ENCODE results near the gene MRGPRX3.
A peak's percentile ranks its signal among the peaks of the same experiment; 100 is the strongest.
"Not testable (repeated sequence)": the region's sequence is repeated elsewhere in the genome, so short reads cannot be mapped to it uniquely, and the experiment has no call there.

Gene MRGPRX3

DNA sequence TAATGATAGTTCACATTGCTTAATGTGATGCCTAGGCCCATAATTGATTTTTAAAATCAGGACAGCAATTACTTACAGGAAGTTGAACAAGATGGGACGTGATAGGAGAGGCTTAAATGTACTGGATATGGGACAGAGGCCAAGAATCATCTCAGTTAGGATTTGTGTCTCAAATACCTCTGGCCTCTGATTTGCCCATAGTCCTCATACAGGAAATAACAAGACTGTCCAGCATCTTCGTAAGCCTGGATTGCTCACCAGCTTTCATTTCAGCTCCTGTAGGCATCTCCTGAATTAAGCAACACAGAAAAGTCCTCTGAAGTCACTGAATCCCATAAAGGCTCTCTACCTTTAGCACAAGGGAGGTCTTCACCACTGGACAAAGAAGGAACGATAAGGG is at the start of gene MRGPRX3:
TSS of gene MRGPRX3 (plus strand) at position 231 of the 400 bp plus-strand sequence. CDS start 4,632 bp downstream, outside the sequence.
- DNase-seq (ENCODE audit: low read depth), result no peak

DNA sequence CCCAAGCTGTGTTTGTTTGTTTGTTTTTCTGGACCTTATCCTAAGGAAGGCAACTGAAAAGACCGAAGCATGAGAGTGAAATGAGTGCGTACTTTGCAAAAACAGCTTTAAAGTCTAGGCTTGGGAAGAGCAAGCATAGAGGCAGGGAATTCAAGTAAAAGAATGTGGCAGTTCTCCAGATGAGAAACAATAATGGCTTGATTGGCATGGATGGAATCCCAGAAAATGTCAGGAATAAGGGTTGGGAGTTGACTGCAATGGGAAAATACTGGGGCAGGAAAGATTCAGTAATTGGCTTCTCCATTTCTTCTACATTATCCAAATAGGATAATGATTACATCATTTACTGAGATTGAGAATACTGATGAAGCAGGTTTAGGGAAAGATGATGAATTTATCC is 44.0 kb upstream of the MRGPRX3 start:
- DNase-seq (ENCODE audit: low read depth), result no peak

DNA sequence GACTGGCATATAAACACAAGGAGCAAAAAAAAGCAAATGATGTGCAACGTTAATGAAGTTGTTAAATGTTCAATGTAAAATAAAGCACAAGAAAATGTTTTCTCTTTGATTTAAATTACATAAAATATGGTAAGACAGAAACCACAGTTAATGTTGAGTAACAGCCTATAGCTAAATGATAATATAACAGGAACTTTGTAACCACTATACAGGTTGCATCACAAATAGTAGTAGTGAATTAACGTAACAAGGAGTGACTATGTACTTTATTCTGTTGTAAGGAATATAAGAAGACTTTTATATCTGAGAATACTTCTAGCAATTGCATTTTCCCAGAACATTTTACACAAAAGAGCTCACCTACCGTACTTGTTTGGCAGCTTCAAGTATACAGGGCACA is 43.4 kb upstream of the MRGPRX3 start:
- DNase-seq (ENCODE audit: low read depth), result no peak

DNA sequence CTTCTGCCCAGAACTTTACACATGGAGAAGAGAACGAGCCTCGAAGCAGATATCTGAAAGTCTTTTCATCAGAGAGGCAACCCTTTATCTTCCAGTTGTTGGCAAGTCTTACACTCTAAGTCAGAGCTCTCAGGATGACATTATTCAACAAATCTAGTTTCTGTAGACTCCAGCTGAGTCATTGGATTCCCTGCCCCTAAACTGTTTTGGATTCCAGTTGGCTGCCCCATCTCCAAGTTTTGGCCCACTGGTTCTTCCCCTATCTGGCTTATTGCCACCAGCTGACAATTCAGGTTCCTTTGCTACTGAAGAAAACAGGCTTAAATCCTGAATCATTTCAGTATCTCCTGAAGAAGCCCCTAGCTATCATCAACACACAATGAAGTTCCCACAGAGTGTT is 40.6 kb upstream of the MRGPRX3 start:
- DNase-seq (ENCODE audit: low read depth), result no peak

DNA sequence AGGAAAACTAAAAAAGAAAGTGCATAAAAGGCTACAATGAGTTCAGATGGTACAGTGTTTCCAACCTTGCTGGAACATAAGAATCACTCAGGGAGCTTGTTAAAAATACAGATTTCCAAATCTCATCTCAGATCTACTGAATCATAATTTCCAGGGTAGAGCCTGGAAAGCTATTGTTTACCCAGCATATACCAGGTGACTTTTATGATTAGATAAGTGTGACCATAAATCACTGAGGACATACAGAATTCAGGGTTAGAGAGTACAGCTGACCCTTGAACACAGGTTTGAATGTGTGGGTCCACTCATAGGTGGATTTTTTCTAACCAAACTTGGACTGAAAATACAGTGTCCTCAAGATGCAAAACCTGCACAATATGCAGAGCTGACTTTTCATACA is 38.4 kb upstream of the MRGPRX3 start:
- DNase-seq (ENCODE audit: low read depth), result no peak

DNA sequence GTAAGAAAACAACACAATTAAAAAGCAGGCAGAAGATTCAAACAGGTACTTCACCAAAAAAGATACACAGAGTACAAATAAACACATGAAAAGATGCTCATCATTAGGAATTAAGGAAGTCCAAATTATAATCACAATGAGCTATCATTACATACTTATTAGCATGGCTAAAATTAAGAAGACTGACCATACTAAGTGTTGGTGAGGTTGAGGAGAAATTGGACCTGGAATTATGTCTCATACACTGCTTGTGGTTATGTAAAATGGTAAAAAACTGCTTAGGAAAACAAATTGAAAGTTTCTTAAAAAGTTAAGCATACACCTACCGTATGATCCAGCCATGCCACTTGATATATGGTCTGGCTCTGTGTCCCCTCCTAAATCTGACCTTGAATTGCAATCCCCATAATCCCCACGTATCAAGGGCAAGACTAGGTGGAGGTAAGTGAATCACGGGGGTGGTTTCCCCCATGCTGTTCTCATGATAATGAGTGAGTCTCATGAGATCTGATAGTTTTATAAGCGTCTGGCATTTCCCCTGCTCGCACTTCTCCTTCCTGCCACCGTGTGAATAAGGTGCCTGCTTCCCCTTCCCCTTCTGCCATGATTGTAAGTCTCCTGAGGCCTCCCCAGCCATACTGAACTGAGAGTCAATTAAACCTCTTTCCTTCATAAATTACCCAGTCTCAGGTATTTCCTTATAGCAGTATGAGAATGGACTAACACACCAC is 31.3 kb upstream of the MRGPRX3 start:
- DNase-seq (ENCODE audit: low read depth), result no peak

DNA sequence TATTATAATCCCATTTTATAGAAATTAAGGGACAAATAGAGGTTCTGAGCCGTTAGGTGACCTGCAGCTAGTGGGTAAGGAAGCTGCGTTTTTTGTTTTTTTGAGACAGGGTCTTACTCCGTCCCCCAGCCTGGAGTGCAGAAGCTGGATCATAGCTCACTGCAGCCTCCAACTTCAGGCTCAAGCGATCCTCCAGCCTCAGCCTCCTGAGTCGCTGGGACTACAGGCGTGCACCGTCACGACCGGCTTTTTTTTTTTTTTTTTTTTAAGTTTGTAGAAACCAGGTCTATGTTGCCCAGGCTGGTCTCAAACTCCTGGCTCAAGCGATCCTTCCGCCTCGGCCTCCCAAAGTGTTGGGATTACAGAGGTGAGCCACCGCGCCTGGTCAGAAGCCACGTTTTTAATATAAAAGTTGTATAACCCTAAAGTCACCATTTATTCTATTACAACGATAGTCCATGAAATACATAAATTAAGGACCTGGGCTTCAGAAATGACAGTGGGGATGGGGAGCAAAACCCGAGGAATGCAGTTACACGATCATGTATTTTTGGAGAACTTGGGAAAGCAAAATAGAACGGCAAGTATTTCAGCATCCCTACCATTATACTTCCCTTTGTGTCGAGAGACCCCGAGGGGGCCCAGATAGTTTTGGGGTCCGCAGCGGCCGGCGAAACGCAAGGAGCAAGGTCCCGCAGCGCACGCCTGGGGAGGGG is 27.1 kb upstream of the MRGPRX3 start:
- no peak for DNase-seq (ENCODE audit: low read depth)

DNA sequence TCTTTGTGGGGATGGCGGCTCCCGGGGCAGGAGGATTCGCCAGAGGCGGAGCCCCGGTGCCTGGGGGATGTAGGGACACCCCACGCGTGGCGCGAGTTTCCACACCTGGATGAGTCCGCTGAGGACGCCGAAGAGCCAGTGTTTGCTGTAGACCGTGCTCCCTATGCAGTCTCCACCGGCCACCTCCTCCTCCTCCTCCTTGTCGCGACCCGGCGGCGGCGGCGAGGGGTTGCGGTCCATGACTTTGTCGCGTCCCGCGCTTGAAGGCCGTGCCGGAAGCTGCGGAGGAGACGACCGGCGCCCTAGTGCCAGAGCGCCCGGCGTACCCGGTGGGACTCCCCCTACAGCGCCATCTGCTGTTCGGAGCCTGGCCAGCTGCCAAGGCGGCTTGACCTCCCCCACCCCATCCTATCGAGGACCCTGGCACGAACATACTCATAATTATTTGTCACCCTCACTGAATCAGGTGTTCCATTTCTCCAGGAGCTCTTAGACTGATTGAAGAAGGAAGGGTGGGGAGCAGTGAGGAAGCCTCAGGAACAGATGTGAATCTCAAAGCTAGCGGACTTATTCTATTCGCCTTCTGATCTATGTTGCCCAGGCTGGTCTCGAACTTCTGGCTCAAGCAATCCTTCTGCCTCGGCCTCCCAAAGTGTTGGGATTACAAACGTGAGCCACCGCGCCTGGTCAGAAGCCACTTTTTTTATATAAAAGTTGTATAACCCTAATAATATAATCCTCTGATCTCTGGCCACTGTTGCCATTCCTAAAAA is 26.4 kb upstream of the MRGPRX3 start, which contains the start of gene SAAL1:
TSS of gene SAAL1 (minus strand) at position 281 of the 773 bp plus-strand sequence. CDS start at position 240, 41 bp downstream.
- peak; percentile 13 for DNase-seq (ENCODE audit: low read depth)

DNA sequence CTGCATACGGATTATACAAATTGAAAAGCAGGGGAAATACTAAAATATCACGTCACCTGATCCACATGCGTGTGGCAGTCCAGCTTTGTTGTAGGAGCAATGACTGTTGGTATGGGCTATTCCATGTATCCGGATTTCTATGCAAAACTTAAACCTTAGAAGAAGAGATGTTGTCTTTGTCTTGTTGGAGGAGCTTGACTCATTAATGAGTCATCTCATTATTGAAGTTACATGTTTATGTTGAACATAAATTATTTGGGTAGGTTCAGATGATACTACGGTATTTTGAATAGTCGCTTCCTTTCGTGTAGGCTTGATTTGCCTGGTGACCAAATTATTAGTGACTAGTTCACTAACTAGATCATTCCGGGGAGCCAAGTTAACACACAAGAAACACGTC is 25.7 kb upstream of the MRGPRX3 start:
- no peak for DNase-seq (ENCODE audit: low read depth)

DNA sequence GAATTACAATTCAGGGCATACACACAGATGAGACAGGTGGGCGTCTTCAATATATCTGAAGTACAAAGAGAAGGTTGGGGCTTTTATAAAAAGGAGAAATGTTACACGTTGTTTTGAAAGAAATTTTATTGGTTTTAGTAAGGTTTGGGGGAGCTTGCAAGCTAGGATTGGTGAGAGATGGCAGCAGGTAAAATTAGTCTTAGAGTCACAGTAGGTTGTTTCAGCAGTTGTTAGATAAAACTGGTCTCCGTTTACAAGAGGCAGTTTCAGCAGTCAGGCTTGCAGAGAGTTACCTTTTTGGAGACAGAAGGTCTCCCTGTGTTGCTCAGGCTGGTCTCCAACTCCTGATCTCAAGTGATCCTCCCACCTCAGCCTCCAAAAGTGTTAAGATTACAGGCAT is 24.1 kb upstream of the MRGPRX3 start:
- no peak for DNase-seq (ENCODE audit: low read depth)

DNA sequence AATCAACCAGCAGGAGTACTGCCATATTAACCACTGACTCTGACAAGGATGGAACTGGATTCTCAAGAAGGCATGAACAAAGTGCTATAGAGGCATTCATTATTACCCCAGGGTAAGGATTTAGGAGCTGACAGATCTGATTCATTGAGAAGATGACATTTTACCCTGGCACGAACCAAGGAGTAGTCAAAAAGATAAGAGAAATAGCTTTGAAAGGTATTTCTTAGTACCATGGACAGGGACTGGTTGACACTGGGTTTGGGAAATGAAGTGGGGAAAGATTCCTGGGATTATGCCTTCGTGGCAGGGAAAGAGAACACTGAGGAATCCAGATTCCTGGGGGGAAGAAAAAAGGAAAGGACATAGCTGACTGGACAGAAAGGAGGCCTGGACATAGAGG is 21.4 kb upstream of the MRGPRX3 start:
- DNase-seq (ENCODE audit: low read depth), result no peak

DNA sequence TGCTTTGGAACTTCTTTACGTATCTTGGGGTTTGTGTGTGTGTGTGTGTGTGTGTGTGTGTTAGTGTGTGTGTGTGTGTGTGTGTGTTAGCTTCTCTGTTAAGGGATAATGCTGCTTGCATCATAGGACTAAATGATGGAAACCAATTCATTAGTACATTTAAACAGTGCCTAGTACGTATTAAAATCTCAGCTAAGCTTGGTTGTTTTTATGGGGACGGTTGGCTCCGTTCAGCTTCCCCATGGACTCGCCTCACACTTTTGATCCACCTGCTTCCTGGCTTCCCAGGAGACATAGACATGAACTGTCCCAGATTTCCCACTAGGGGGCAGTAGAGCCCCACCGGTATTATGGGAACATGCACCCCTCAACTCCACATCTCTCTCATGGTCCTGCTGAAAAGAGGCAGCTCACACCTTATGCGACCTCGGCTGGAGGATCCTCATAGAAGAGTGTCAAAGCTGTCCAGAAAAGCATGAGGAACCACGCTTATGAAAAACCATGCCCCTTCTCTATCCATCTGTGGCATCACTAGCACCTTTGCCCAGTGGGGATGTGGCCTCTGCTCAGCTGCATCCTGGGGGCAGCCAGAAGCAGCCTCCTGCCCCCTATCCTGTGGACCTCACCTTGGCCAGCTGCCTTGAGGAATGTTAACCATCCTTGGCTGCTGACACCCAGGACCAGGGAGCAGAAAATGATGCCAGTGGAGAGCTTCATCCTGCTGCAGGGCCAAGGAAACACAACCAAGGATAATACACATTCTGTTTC is 16.8 kb upstream of the MRGPRX3 start:
- peak; percentile 9 for DNase-seq (ENCODE audit: low read depth)

DNA sequence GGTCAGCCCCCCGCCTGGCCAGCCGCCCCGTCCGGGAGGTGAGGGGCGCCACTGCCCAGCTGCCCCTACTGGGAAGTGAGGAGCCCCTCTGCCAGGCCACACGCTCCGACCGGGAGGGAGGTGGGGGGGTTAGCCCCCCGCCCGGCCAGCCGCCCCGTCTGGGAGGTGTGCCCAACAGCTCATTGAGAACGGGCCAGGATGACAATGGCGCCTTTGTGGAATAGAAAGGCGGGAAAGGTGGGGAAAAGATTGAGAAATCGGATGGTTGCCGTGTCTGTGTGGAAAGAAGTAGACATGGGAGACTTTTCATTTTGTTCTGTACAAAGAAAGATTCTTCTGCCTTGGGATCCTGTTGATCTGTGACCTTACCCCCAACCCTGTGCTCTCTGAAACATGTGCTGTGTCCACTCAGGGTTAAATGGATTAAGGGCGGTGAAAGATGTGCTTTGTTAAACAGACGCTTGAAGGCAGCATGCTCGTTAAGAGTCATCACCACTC is 11.0 kb upstream of the MRGPRX3 start:
- not testable (repeated sequence) for DNase-seq (ENCODE audit: low read depth)

DNA sequence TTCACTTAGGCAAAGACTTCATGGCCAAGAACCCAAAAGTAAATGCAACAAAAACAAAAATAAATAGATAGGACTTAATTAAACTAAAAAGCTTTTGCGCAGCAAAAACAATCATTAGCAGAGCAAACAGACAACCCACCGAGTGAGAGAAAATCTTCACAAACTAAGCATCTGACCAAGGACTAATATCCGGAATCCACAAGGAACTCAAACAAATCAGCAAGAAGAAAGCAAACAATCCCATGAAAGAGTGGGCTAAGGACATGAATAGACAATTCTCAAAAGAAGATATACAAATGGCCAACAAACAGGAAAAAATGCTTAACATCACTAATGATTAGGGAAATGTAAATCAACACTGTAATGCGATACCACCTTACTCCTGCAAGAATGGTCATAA is 1.3 kb upstream of the MRGPRX3 start:
- DNase-seq (ENCODE audit: low read depth), result not testable (repeated sequence)

DNA sequence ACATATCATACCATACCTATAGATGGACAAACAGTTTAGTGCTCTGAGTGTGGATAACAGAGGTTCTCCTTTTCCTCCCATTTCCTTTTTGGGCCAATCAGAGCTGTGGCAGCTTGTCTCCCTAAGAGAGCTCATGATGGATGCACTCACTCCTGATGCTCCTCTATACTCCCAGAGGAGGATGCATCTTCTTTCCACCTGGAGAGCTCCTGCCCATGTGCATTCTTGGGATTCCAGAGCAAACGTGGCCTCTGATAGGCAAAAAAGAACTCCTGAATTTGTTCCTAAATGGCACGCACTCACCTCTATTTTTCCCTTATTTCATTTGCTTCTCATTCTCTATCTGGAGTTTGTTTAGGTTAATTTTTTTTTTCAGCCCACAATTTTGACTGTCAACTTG is 2.9 kb downstream of the MRGPRX3 start:
- no peak for DNase-seq (ENCODE audit: low read depth)

DNA sequence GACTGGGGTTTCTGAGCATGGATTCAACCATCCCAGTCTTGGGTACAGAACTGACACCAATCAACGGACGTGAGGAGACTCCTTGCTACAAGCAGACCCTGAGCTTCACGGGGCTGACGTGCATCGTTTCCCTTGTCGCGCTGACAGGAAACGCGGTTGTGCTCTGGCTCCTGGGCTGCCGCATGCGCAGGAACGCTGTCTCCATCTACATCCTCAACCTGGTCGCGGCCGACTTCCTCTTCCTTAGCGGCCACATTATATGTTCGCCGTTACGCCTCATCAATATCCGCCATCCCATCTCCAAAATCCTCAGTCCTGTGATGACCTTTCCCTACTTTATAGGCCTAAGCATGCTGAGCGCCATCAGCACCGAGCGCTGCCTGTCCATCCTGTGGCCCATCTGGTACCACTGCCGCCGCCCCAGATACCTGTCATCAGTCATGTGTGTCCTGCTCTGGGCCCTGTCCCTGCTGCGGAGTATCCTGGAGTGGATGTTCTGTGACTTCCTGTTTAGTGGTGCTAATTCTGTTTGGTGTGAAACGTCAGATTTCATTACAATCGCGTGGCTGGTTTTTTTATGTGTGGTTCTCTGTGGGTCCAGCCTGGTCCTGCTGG is 4.9 kb downstream of the MRGPRX3 start:
- no peak for DNase-seq (ENCODE audit: low read depth)

DNA sequence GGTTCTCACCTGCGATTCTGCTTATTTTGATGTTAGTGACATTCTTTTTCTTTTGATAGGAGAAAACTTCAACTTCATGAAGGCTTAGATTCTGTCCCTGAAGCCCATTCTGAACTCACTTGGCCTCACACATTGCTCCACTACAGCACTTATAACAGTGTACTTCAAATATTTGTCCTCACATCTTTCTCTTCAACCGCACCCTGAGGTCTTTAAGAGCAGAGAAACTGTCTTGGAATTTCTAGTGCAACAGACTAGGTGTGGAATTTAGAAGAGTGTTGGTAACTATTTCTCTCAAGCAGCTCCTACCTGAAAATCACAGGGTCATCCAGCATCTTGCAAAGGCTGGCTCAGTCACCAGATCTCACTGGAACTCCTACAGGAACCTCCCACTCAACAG is 7.8 kb downstream of the MRGPRX3 start:
- no peak for DNase-seq (ENCODE audit: low read depth)

DNA sequence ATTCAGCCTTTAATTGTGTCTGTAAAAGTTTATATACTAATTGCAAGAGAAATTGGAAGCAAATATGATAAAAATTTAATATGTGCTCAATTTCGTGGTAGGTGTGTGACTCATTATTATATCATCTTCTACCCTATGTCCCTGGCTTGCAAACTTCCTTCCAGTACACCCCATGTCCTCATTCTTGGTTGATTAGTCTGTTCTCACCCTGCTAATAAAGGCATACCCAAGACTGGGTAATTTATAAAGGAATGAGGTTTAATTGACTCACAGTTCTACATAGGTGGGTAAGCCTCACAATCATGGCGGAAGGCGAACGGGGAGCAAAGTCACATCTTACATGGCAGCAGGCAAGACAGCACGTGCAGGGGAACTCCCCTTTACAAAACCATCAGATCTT is 11.9 kb downstream of the MRGPRX3 start:
- DNase-seq (ENCODE audit: low read depth), result no peak

DNA sequence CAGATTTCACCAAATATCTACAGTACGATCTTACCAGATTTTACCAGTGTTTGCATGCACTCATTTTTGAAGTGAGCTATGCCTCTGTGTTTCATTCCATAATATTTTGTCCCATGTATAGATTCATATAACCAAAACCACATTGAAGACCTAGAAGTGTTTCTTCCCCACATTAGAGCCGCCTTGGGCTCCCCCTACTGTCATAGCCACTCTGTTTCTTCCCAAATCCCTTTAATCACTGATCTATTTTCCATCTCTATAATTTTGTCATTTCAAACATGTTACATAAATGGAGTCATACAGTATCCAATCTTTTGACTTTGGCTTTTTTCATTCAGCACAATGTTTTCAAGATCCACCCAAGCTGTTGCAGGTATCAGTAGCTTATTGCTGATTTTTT is 12.7 kb downstream of the MRGPRX3 start:
- no peak for DNase-seq (ENCODE audit: low read depth)

DNA sequence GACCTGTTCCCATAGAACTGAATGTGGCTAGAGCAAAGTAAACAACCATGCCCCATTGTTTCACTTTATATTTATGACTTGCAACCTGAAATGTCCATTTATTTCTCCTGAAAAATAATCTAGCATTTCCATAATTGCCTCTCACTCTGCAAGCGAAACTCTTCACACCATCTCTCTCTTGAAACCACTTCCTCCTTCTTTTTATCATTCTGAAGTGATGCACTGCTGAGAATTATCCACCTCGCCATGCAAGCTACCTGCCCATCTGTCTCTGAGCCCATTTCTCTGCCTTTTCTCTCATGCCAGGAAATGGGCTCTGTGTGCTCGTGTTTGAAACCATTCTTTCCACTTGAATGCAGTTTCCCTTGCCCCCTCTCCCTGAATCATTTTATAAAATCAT is 13.5 kb downstream of the MRGPRX3 start:
- DNase-seq (ENCODE audit: low read depth), result no peak

DNA sequence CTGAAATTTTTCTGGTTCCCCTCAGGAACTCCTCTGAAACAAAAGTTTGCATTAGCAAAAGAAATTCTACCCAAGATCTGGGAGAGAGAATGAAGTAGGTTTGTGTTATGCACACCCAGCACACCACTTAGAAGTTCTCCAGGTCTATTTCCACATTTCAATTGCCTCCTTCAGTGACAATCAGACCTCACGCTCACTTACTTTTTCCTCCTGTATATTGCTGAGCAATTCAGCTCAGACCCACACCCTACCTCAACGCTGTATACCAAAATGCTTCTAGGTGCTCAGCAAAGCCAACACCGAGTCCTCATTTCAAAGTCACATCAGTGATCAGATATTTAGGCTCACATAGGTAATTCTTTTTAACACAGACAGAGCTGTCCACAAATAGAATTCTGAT is 19.2 kb downstream of the MRGPRX3 start:
- DNase-seq (ENCODE audit: low read depth), result no peak

Measured in non-pigmented ciliary epithelial cell (primary cell).